ENCODE data around the gene CDK6.
A peak's percentile ranks its signal among the peaks of the same experiment; 100 is the strongest.

The CDK6 gene

DNA sequence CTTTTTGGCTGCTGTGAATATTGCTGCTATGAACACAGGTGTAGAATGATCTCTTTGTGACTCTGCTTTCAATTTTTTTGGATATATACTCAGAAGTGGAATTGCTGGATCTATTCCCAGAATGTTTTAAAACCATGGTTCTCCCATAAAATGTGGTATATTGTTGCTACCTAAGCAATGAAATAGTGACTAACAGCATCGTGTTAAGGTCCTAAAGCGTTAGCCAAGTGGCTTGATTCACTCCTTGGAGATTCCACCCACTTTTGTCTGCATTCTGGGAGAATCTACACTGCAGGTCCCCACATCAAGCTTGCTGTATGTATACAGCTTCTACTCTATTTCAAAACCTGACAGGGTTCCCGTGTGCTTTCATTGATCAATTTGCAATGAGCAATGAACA lies 105.6 kb downstream of the CDK6 start:
- DNase-seq, result no peak

DNA sequence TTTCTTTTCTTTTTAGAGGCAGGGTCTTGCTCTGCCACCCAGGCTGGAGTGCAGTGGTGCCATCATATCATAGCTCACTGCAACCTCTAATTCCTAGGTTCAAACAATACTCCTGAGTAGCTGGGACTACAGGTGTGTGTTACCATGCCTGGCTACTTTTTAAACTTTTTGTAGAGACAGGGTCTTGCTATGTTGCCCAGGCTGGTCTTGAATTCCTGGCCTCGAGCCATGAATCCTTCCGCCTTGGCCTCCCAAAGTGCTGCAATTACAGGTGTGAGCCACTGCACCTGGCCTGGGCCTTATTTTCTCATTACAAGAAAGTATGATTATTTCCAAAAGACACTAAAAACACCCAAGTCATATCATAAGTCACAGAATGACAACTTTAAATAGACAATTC lies 106.6 kb downstream of the CDK6 start:
- DNase-seq, result no peak

DNA sequence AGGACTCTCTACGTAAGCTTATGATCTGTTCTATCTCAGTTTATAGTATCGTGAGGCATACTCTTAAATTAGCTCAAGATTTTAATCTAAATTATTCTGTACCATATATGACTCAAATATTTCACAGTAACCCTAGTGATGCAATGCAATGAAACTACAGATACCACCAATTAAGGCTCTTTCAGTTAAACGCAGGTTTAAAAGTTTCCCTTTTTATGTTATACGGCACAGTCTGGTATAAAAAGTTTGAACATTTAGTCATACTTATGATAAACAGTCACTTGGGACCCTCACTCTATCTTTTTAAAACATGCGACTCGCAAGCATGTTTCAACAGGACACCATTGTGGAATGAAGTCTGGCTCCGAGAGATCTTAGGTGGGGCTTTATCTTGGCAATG lies 107.2 kb downstream of the CDK6 start:
- no peak for DNase-seq

DNA sequence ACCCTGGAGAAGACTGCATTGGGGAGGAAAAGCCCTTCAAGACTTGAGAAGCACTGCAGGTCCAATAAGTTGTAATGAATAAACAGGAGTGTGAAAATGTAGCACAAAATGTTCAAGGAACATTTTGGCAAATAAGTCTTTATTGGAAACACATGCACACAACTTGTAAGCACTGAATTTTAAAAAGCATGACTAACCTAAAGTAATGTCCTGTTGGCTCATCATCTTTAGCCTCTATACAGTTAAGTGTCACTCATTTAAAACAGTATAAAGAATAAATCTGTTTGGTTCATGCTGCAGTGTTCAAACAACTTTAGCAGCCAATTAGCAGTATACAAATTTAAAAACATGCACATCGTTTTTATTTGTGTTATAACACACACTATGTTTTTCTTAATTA lies 108.6 kb downstream of the CDK6 start:
- DNase-seq, result no peak

DNA sequence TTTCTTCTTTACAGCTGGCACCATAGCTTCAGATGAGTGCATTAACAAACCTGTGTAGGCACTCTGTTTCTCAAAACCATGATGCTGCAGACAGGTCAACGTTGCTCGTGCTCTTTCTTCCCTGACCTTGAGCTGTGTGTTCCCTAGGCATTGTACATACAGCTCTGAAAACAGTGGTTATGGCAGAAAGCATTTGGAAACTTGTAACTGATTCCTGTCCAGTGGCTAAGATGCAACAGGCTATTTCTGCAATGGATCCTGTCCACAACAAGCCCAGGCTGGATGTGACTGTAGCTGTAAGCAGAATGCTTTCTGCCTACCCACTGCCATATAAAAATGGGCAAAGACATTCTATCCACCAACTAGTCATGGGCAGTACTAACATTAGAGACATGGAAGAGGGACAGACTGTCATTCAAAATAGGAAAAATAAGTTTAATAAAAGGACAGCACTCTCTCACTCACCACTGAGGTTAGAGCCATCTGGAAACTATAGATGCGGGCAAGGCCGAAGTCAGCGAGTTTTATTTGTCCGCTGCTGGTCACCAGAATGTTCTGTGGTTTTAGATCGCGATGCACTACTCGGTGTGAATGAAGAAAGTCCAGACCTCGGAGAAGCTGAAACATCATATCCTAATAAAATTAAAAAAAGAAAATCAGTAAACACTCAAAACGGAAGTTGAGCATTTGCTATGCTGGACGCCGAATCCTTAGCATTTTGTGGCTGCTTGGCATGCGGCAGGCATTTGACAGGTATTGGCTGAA lies 111.0 kb downstream of the CDK6 start:
- DNase-seq, result no peak

DNA sequence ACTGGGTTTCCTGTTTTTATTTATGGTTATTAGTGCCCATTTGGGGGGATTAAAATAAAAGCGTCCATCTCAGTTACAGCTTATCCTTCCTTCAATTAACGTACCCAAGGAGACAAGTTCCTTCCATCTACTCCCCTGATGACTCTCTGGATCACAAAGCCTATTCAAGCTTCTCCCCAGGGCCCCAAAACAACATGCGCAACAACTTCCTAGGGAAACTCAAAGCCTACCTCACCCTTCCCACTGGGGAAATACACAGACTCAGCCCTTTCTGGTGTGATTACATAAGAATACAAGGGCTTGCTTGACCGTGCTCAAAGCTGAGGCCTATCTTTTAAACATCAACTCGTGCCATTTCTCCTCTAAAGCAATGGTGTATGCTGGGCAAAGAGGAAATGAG lies 112.4 kb downstream of the CDK6 start:
- no peak for DNase-seq

DNA sequence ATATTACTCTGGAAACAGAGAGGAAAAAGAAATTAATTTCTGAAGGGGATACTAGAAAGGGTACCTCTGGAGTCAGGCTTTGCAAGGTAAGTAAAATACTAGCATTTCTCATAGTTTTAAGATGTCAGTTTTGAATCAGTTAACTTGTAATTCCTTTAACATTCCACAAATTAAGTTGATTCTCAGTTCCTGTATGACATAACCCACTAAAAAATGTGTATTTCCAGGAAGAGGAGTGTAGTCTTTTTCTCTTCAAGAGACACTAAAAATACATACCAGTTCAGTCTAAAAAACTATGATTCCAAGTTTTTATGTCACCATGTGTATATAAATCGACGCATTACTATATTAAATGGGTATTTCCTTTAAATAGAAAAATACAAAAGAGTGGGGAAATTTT lies 113.2 kb downstream of the CDK6 start:
- no peak for DNase-seq

DNA sequence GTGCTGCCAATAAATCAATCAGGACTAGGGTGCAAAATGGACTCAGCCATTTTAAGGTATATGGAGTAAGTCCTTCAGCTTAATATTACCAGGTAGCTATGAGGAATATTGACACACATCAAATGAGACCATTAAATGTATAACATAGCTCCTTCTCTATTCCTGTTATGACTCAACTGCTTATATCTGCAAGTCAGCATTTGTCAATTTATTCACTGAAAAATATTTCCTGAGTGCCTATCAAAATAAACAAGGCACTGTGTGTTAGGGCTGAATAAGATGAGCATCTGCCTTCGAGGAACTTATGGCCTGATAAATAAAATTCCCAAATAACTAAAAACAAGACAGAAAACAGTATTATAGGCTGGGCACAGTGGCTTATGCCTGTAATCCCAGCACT lies 113.8 kb downstream of the CDK6 start:
- no peak for DNase-seq

DNA sequence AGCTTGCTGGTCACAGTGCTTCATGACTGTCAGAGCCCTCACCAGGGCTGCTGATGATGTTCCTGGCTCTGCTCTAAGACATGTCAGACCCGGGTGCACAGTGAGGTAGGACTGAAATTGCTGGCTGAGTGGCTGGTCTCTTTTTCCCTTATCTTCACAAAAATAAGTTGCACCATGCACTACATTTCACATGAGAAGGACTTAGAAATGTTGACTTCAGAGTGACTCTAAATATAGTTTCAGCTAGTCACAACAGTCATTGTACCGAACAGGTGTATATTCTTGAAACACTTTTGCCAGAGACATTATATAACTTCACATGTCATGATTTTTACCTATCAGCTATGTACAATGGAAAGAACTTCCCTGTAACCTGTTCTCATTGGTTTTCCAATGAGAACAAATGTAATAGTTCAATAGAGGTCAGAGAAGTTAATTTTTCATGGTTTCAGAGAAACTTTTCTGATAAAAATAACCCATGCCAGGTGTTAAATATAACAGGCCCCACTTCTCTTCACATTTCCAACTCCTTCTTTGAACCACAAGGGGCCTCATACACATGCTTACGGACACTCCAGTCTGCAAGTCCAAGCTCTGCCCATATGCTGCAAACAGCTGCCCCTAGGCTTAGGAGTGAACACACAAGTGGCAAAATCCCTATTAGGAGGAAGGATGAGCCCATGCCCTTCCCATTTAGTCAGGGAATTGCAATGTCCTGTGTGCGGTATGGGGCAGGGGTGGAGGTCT lies 115.6 kb downstream of the CDK6 start:
- no peak for DNase-seq

DNA sequence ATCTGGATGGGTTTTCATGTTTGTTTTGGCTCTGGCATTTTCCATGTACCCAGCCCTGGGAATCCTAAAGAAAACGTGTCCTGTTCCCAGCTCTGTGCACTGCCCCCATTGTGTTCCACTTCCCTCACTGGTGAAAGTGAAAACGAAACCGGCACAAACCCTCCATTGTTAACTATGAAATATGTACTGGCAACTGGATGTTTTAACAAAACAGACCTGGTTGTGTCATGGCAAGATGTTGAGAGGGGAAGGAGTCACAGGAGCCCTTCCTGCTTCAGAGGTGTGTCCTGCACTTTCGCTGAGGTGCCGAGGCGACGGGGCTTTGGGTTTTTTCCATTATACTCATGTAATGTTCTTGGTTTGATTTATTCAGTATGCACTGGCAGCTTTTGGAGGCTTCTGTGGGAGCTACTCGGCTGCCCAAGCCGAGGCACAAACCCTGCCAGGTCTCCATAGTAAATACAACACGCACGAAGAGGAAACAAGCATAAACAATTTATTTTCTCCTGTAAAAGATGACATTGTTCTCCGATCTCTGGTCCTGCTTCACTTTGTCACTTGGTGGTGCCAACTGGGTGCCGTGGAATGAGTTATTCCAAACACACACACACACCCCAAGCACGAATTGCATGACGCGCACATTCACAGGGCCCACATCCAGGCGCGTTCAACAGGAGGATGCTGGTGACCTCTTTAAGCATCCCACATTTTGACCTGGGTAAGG lies 118.2 kb downstream of the CDK6 start:
- peak; percentile 42 for DNase-seq

DNA sequence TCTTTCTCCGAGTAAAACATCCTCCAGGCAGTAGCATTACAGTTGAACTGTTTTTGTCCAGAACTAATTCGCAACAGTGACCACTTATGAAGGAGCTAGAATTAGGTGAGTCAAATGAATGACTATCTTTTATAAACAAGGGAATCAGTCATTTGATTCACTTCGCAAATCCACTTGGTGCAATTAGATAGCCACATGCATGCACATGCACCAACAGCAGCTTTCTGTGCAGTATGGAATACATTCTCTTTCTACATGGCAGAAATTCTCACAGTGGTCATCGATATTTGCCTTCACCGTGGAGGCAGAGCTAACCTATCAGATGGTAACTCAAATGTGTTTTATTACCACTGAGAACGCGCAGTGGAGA lies 118.8 kb downstream of the CDK6 start:
- no peak for DNase-seq

DNA sequence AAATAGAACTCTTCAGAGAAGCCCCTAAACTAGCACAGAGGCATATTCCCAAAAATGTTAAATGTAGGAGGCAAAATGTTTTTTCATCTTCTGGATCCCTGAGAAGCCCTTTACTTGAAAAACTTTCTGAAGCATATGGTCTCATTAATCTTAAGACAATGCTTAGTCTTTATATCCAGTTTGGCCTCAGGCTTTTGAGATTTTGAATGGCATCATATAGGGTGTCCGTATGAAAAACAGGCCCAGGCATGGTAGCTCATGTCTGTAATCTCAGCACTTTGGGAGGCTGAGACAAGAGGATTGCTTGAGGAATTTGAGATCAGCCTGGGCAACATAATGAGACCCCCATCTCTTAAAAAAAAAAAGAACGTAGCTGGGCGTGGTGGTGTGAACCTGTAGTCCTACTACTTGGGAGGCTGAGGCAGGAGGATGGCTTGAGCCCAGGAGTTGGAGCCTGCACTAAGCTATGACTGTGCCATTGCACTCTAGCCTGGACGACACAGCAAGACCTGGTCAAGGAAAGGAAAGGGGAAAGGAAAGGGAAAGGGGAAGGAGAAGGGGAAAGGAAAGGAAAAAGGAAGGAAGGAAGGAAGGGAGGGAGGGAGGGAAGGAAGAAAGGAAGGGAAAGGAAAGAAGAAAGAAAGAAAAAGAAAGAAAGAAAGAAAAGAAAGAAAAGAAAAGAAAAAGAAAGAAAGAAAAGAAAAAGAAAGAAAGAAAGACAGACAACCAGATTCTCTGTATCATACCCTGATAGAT lies 119.4 kb downstream of the CDK6 start:
- DNase-seq, result no peak

DNA sequence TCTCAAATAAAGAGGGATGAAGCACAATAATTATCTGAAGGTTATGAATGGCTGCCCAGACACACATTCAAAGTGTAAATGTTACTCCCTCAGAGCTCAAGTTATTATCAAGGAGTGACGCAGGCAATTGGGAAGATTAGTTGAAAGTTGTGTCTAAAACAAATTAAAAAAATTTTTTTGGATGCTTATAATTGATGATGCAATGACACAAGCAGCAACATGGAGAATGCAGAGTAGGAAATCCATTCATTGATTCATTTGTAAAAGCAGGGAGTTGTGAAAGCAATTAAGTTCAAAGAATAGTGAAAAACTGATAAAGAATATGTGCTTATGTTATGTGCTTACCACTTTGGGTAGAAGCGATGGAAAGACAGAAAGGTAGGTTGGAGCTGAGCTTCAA lies 120.4 kb downstream of the CDK6 start:
- no peak for DNase-seq

DNA sequence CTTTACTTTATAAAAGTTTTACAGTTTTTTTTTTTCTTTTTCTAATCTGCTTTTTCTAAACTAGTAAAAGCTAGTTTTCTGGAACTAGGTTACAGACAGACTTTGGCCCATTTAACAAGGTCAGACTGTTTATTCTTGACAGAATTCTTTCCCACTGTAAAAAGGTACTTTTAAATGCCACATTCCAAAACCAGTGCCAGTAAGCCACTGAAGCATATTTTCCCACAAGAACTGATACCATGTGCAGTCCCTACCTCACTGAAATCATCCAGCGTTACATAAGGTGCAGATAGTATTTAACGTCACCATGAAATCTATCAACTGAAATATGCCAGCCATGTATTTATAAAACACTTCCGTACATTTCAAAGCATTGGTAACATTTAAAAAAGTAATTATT lies 121.6 kb downstream of the CDK6 start:
- no peak for DNase-seq

DNA sequence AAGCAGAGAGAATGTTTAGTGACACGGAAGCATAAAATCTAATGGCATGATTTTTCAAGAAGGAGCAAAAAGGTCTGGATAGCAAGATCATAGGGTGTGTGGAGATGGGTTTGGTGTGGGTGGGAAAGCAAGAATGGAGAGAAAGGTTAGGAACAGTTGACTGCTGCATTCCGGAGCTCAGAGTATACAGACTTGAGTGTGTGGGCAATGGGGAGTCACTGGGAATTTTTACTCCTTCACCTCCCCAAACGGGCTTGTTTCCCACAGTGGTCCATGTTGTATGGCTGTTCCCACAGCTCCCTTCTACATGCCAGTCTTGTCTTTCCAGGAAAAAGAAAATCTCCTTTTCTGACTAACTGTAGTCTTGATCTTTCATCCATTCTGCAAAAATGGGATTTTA lies 122.1 kb downstream of the CDK6 start:
- no peak for DNase-seq

DNA sequence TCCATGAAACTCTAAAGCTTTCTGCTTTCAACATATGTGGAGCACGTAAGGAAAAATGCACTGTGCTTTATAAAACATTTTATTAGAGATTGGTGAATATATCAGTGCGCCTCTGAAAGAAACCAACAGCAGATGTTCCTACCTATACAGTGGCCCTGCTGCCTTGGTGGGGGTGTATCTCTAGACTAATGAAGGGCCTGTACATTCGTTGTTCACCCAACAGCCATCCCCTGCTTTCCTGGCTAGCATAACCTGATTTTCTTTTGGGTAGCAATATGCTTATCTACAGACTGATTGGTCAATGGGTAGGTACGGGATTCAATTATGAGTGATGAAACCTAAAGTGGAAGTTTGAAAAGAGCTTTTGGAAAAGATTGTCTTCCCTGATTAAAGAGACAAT lies 126.5 kb downstream of the CDK6 start:
- DNase-seq, result no peak

DNA sequence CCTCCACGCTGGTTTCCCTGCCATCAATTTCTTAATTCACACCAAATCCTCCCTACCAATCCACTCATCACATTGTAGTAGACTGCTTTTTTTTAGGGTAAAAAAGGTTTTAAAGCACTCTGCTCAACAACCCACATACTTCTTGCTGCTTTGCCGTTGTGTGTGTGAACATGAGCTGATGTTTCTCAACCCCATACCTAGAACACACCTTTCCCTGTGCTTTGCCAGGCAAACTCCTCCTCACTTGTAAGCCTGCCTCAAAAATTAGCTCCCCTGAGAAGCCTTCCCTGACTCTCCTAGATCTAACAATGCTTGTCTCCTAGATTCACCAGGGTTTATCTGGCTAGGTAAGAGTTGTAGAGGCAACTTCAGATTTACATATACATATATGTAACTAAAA lies 127.2 kb downstream of the CDK6 start:
- DNase-seq, result no peak

DNA sequence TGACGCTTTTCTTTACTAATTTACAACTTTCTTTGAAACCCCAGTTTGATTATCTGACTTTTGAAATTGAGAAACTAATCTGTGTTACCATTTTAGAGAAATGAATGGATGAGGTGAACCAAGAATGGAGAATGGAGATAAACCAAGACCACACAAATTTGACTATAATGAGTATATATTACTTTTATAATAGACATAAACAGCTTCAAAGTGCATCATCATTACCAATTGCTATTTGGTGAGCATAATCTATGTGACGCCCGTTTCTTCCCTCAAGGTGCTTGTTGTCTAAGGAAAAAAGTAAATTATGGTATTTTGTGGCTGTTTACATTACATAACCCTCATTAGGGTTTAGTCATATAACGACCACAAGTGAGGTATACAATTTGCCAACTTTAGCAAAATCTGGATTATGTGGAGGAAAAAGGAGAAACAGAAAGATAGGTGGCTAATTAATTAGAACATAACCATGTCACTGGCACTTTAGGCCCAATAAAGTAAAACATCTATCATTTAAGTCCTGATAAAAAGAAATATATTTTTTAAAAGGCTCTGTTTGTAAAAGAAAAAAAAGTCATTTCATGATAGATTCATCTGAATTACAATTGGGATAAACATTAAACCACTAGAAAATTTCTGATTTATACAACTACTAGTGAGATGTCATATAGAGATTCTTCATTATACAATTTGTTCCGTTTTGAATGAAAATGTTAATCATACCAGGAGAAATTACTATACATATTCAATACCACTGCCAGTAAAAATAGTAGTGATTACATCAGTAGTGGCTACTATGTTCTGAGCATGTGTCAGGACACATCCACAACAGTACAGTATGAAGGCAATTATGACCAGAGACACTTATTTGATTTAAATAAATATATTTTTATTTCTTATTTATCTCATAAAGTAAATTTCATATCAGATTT lies 128.0 kb downstream of the CDK6 start:
- DNase-seq, result no peak

DNA sequence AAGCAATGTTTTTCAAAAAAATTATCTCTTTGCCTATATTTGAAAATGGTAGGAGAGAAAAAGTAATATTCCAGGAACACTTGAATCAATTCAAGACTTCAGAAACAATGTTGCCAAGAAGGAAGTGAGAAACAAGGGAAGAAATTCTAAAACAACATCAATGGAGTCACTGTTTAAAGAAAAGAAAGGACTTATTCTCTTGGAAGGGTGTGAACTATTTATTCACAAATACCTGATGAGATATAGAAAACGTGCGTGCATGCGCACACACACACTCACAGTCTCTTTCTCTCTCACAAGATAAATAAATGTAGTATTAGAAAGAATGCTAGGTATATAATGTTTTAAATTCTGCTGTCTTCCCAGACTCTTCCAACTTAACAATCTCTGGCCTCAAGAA lies 128.9 kb downstream of the CDK6 start:
- no peak for DNase-seq

DNA sequence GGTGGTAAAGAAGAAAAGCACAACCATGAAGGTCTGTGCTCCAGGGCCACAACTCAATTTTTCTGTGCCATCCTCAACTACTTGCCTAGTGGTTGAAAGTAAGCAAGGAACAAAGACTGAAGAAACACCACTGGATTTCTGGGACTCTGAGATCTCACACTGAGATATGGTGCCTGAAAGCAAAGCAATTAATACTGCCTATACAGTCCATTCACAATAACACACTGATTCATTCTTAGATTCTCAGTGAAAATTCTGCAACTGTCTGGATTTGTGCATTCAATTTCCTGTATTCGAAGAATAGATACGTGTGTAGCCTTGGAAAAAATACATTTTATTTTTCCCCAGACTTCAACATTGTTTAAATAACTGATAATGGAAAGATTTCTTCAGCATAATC lies 129.8 kb downstream of the CDK6 start:
- DNase-seq, result no peak

DNA sequence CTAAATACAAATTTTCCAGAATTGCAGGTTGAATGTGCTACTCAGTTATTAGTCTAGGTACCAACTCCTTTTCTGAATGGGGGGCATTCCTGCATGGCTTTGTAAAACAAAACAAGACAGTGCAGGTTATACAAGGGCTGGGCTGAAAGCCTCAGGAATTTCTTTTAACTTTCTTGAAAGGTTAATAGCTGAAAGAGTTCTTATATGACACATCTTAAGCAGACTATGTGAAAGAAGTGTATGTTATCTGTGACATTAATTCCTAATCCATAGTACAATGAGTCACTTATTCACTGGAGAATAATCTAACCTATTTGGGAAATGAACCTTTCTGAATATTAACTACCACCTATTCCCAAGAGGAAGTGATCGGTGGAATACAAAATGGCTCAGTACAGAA lies 130.5 kb downstream of the CDK6 start:
- DNase-seq, result no peak

DNA sequence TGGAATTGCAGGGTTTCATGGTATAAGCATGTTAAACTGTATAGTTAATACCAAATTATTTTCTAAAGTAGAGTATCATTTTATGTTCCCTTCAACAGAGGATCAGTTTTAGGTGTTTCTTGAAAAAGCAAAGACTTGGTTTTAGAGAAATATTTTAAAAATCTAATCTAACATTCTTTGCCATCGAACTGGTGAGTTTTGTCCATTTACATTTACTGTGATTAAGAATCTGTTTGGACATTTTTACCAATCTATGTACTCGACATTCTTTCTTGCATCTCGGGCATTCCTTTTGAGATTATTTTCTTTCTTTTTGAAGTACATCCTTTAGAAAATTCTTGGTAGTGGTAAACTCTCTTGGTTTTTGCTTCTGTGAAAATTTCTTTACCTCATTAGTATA lies 131.5 kb downstream of the CDK6 start:
- DNase-seq, result no peak

Measured in CD4-positive, alpha-beta T cell treated with Interleukin-17A for 4 hours (primary cell).